ENCODE data around the gene CNIH3. TPM values are rescaled to one million over a fixed set of nuclear protein-coding genes. Genes with fewer than 3 reads are reported as not detected.
"Not testable (repeated sequence)": the region's sequence is repeated elsewhere in the genome, so short reads cannot be mapped to it uniquely, and the experiment has no call there.

The CNIH3 gene
- total and polyA plus RNA-seq, 2 donors (not counting 1 experiment from before 2014, with no cell fraction given) = 0.72 to 1.8 TPM

- TF ChIP-seq CTCF (IDR thresholded peaks at IDR 0.05) = no peak
- TF ChIP-seq EZH2 (IDR thresholded peaks at IDR 0.05; ENCODE audit: borderline replicate concordance, insufficient read depth, low read depth, low read length, poor library complexity, severe bottlenecking) = no peak
- DNase-seq (no peak), ATAC-seq (ENCODE audit: low read depth) (no peak)
- H3K4me3 Mint-ChIP-seq = no peak overlapping the region
- Histone ChIP-seq H3K4me3 (ENCODE audit: control extremely low read depth in 1 of 5, extremely low read depth in 1 of 5, insufficient read depth in 1 of 5, low read depth in 2 of 5, low read length in 4 of 5) (no peak overlapping the region), H3K27me3 (replicated peaks in 1 of 4; ENCODE audit: control extremely low read depth in 1 of 4, control insufficient read depth in 3 of 4, insufficient read depth in 4 of 4, low read length in 3 of 4) (peaks cover 0 to 4% (median 0%) of the 10 kb centered on the region in 4 experiments), H3K4me2 (replicated peaks; ENCODE audit: low read depth, low read length, poor library complexity, severe bottlenecking) (no peak overlapping the region), H3K79me2 (ENCODE audit: control insufficient read depth, insufficient read depth, low read length) (no peaks in the 10 kb centered on the region), H4K20me1 (ENCODE audit: control insufficient read depth, insufficient read depth, low read length, poor library complexity, severe bottlenecking) (no peaks in the 10 kb centered on the region), H3K27ac (ENCODE audit: low read length in 2 of 2) (no peak overlapping the region), H3K4me1 (ENCODE audit: control insufficient read depth in 2 of 2, insufficient read depth in 2 of 2, low read length in 2 of 2) (no peaks in the 10 kb centered on the region), H3K9ac (ENCODE audit: low read length) (no peak overlapping the region), H2AFZ (ENCODE audit: insufficient read depth, low read depth, low read length, poor library complexity, severe bottlenecking) (no peak overlapping the region), H3K36me3 (replicated peaks in 1 of 2; ENCODE audit: control extremely low read depth in 1 of 2, control insufficient read depth in 1 of 2, extremely low read depth in 1 of 2, insufficient read depth in 2 of 2, low read length in 1 of 2) (no peaks in the 10 kb centered on the region), H3K9me3 (ENCODE audit: control extremely low read depth in 1 of 3, control insufficient read depth in 2 of 3, insufficient read depth in 1 of 3, low read length in 2 of 3) (no peaks in the 10 kb centered on the region)
- no peaks in the 10 kb centered on the region for H3K9me3 Mint-ChIP-seq (ENCODE audit: insufficient read depth)
- intact Hi-C loops (cut with micrococcal nuclease) = no loop called here
- H3K4me1 Mint-ChIP-seq = no peaks in the 10 kb centered on the region
- POLR2A ChIA-PET = no interaction called here
- no peak overlapping the region for H3K27ac Mint-ChIP-seq
- WGBS (ENCODE audit: insufficient coverage) = 93% methylated on average over 4 of the region's 8 CpGs
- H3K27me3 Mint-ChIP-seq = no peaks in the 10 kb centered on the region
- CTCF ChIA-PET = no interaction called here
These were observed 67.8 kb downstream of the CNIH3 start for GRCh38 chr1:224683936-224684335.

- no peaks in the 10 kb centered on the region for H3K36me3 ChIP-seq (replicated peaks in 1 of 2; ENCODE audit: control extremely low read depth in 1 of 2, control insufficient read depth in 1 of 2, extremely low read depth in 1 of 2, insufficient read depth in 2 of 2, low read length in 1 of 2)
- H3K27me3 ChIP-seq (replicated peaks in 1 of 4; ENCODE audit: control extremely low read depth in 1 of 4, control insufficient read depth in 3 of 4, insufficient read depth in 4 of 4, low read length in 3 of 4) = peaks cover 0 to 4% (median 0%) of the 10 kb centered on the region in 4 experiments
- ChIA-PET CTCF (no interaction called here), POLR2A (no interaction called here)
- no peaks in the 10 kb centered on the region for H3K79me2 ChIP-seq (ENCODE audit: control insufficient read depth, insufficient read depth, low read length)
- Mint-ChIP-seq H3K4me3 (no peak overlapping the region), H3K27me3 (no peaks in the 10 kb centered on the region), H3K27ac (no peak overlapping the region), H3K9me3 (ENCODE audit: insufficient read depth) (no peaks in the 10 kb centered on the region), H3K4me1 (no peaks in the 10 kb centered on the region)
- H2AFZ ChIP-seq (ENCODE audit: insufficient read depth, low read depth, low read length, poor library complexity, severe bottlenecking) = no peak overlapping the region
- no peaks in the 10 kb centered on the region for H4K20me1 ChIP-seq (ENCODE audit: control insufficient read depth, insufficient read depth, low read length, poor library complexity, severe bottlenecking)
- intact Hi-C loops (cut with micrococcal nuclease) = no loop called here
- no peaks in the 10 kb centered on the region for H3K9me3 ChIP-seq (ENCODE audit: control extremely low read depth in 1 of 3, control insufficient read depth in 2 of 3, insufficient read depth in 1 of 3, low read length in 2 of 3)
- no peak for TF ChIP-seq CTCF (IDR thresholded peaks at IDR 0.05)
- TF ChIP-seq EZH2 (IDR thresholded peaks at IDR 0.05; ENCODE audit: borderline replicate concordance, insufficient read depth, low read depth, low read length, poor library complexity, severe bottlenecking) = no peak
- DNase-seq (no peak), ATAC-seq (ENCODE audit: low read depth) (no peak)
- H3K4me3 ChIP-seq (ENCODE audit: control extremely low read depth in 1 of 5, extremely low read depth in 1 of 5, insufficient read depth in 1 of 5, low read depth in 2 of 5, low read length in 4 of 5) = no peak overlapping the region
- 28% methylated on average over 7 of the region's 7 CpGs for WGBS (ENCODE audit: insufficient coverage)
- no peak overlapping the region for H3K9ac ChIP-seq (ENCODE audit: low read length)
- H3K4me2 ChIP-seq (replicated peaks; ENCODE audit: low read depth, low read length, poor library complexity, severe bottlenecking) = no peak overlapping the region
- no peak overlapping the region for H3K27ac ChIP-seq (ENCODE audit: low read length in 2 of 2)
- no peaks in the 10 kb centered on the region for H3K4me1 ChIP-seq (ENCODE audit: control insufficient read depth in 2 of 2, insufficient read depth in 2 of 2, low read length in 2 of 2)
These were observed 68.9 kb downstream of the CNIH3 start for GRCh38 chr1:224684979-224685425.

GRCh38 chr1:224686140-224686539 is 70.0 kb downstream of the CNIH3 start:
- H3K4me1 Mint-ChIP-seq; H3K9ac ChIP-seq (ENCODE audit: low read length); H3K79me2 ChIP-seq (ENCODE audit: control insufficient read depth, insufficient read depth, low read length); H3K4me2 ChIP-seq (replicated peaks; ENCODE audit: low read depth, low read length, poor library complexity, severe bottlenecking); H3K4me3 ChIP-seq (ENCODE audit: control extremely low read depth in 1 of 5, extremely low read depth in 1 of 5, insufficient read depth in 1 of 5, low read depth in 2 of 5, low read length in 4 of 5); H3K27ac Mint-ChIP-seq; H3K27me3 Mint-ChIP-seq; ATAC-seq (ENCODE audit: low read depth); intact Hi-C loops (cut with micrococcal nuclease); H2AFZ ChIP-seq (ENCODE audit: insufficient read depth, low read depth, low read length, poor library complexity, severe bottlenecking); H3K36me3 ChIP-seq (replicated peaks in 1 of 2; ENCODE audit: control extremely low read depth in 1 of 2, control insufficient read depth in 1 of 2, extremely low read depth in 1 of 2, insufficient read depth in 2 of 2, low read length in 1 of 2); DNase-seq; CTCF ChIA-PET; H3K4me1 ChIP-seq (ENCODE audit: control insufficient read depth in 2 of 2, insufficient read depth in 2 of 2, low read length in 2 of 2); POLR2A ChIA-PET; H3K4me3 Mint-ChIP-seq; H3K9me3 Mint-ChIP-seq (ENCODE audit: insufficient read depth); H4K20me1 ChIP-seq (ENCODE audit: control insufficient read depth, insufficient read depth, low read length, poor library complexity, severe bottlenecking); H3K27me3 ChIP-seq (replicated peaks in 1 of 4; ENCODE audit: control extremely low read depth in 1 of 4, control insufficient read depth in 3 of 4, insufficient read depth in 4 of 4, low read length in 3 of 4); H3K9me3 ChIP-seq (ENCODE audit: control extremely low read depth in 1 of 3, control insufficient read depth in 2 of 3, insufficient read depth in 1 of 3, low read length in 2 of 3); H3K27ac ChIP-seq (ENCODE audit: low read length in 2 of 2): not testable (repeated sequence)
- WGBS (ENCODE audit: insufficient coverage) = no CpG with 5 or more reads among the region's 3 CpGs

Data from B cell (primary cell).